HPDE6-E6E7 (cell line): ENCODE data around the gene PRR5.
"Not testable (repeated sequence)": the region's sequence is repeated elsewhere in the genome, so short reads cannot be mapped to it uniquely, and the experiment has no call there.

Source experiments
- DNase-seq: peaks from one replicate; pipeline ENCODE4 v3.0.0; 2011; ENCODE audit warnings: missing footprints; ENCODE audit errors: extremely low spot score

The PRR5 gene

GRCh38 chr22:44673406-44673805 lies 28.6 kb upstream of the PRR5 start:
- DNase-seq = no peak

DNA sequence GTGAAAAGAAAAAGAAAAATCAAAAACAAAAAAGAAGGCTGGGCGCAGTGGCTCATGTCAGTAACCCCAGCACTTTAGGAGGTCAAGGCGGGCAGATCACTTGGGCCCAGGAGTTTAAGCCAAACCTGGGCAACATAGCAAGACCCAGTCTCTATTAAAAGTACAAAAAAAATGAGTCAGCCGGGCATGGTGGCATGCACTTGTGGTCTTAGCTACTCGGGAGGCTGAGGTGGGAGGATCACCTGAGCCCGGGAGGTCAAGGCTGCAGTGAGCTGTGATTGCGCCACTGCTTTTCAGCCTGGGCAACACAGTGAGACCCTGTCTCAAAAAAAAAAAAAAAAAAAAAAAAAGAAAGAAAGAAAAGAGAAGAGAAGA lies 26.0 kb upstream of the PRR5 start:
- DNase-seq = not testable (repeated sequence)

DNA sequence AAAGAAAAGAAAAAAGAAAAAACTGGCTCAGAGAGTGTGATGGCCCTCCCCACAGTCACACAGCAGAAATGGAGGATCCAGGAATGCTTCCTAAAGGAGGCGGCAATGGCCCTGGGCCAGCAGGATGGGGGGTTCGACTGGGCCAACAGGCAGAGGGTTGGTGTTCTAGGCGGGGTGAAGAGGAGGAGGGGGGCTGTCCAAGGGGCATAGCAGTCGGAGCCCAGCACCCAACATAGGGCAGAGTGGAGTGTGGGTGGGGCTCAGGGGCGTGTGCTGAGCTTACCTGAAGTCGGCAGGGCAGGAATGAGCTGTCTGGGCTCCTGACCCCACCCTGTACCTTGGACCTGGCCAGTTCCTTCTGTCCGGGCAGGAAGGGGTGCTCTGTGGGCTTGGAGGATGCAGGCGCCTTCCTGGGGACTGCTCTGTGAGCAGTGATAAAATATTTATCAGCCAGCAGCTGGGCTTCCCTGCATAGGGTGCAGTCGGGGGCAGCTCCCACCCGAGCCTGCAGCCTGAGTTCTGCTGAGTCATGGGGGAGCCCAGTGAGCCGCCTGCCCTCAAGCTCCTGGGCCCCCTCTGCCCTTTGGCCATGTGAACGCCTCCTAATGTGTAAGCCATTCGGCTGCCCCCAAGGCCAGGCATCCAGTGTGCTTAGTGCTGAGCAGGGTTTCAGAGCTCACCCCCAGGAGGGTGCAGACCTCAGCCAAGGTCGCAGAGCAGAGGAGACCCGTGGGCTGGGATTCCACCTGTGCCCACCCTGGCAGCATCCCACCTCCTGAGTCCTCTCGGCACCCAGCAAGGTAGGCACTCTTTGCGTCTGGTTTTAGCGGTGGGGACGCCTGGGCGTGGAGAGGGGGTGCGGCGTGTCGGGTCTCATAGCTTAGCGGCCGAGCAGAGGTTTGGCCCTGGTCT lies 25.3 kb upstream of the PRR5 start:
- no peak for DNase-seq

DNA sequence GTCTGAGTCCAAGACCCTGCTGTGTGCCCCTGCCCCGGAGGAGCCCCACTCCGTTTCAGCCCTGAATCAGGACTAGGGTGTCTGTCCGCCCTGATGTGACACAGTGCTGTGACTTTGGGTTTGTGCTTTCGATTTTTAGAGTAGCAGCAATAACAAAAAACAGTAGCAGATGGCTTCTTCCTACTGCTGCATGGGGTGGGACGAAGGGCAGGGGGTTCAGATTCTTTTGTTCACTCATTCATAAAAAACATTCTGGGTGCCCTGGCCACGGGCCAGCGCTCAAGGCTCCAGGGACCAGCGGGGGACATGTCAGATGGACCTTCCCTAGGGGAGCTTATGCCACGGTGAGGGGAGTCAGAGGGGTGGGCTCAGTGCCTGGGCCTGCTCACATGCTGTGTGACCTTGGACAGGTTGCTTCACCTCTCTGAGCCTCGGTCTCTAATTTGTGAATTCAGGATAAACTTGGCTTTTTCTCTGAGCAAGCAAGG lies 24.6 kb upstream of the PRR5 start:
- no peak for DNase-seq

DNA sequence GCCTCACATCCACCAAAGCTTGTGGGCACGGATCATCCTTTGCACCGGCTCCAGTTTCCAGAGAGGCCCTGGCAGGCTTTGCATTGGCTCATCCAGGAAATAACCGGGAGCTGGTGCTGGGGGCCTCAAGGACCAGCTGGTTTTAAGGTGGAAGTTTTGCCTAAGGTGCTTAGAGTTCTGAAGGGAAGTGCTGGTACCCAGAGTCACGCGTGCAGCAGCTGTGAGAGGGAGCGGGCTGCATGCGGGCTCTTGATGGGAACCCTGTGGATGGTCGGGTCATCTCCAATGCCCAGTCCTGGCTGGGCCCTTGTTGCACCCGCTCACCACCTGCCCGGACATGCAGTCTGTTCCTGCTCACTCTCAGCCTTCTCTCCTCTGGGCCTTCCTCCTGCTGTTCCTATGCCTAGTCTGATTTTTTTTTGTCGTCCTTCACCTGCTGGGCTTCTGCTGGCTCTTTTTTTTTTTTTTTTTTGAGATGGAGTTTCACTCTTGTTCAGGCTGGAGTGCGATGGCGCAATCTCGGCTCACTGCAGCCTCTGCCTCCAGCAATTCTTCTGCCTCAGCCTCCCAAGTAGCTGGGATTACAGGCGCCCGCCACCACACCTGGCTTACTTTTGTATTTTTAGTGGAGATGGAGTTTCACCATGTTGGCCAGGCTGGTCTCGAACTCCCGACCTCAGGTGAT lies 24.0 kb upstream of the PRR5 start:
- DNase-seq = no peak

GRCh38 chr22:44678556-44679305 lies 23.3 kb upstream of the PRR5 start:
- DNase-seq = no peak

DNA sequence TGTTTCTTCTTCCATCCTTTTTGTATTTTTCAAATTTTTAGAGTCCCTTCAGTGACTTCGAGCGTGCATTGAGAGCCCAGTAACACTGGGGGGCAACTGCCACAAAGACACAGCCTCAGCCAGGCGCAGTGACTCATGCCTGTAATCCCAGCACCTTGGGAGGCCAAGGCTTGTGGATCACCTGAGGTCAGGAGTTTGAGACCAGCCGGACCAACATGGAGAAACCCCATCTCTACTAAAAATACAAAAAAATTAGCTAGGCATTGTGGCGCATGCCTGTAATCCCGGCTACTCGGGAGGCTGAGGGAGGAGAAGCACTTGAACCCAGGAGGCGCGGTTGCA lies 22.7 kb upstream of the PRR5 start:
- not testable (repeated sequence) for DNase-seq

DNA sequence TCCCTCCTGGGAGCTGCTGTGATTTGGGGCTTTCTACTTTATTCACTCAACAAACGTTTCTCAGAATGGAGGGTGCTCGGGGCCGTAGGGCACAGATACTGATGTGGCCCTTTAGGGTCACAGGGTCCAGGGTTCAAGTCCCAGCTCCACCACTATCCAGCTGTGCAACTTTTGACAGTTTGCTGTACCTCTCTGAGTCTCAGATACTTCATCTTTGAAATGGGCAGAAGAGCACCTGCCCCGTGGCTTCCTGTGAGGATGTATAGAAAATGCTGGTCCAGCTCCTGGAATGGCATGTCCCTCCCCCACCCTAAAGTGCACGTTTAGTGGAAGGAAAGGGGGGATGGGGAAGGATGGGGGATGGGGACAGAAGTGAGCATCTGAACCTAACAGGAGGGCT lies 21.9 kb upstream of the PRR5 start:
- no peak for DNase-seq

DNA sequence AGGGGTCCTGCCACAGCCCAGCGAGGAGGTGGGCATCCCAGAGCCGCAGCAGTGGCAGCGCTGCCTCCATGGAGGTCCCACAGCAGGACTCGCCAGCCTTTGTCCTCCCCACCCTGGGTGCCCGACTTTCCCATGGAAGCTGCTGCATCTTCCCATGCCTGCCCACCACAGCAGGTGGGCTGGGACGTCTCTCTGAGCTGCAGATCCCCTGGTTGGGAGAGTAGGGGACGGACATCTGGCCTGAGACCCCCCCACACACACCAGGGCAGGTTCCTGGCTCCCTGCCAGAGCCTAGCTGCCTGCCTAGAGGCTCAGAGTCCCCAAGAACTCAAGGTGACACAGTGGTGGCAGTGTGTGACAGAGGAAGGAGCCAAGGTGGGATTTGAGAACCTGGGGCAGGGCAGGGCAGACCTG lies 21.5 kb upstream of the PRR5 start:
- DNase-seq = no peak

DNA sequence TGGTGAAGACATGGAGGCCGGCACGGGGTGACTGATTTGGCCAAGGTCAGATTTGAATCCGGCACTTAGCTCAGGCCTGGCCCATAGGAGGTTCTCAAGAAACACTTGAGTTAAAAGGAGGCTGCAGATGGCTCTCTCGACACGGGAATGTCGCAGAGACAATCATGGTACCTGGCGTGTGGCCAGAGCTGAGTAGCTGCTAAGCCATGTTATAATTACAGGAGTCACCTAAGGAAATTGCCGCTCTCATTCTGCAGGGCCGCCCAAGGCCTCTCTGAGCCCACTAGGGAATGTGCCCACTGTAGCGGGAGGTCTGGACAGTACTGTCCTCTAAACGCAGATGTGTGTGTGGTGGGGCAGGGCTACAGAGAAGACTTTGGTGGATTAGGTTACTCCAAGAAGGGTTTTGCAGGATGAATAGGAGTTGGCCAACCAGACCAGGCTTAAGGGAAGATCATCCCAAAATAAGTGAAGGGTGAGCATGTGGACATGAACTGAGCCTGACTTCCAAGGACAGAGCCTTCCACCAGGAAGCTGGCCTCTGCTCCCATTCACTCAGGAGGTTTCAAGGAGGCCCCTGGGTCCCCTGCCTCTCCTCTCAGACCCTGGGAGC lies 19.3 kb upstream of the PRR5 start:
- no peak for DNase-seq

DNA sequence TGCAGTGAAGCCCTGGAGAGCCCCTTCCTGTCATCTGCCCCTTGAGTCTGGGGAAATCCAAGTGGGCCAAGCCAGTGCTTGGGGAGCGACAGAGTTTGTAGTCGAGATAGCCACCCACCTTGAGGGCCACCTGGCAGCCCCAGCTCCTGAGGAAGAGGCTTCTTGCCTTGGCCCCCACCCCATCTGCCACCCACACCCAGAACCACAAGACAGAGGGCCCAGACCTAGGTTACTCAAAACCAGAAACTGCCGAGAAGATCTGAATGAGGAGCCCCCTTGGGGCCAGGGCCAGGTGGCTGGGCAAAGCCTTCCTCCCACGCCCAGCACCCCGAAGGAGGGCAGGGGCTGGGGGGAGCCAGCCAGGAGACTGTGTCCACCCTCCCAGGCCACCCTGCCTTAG lies 18.8 kb upstream of the PRR5 start:
- DNase-seq = no peak

DNA sequence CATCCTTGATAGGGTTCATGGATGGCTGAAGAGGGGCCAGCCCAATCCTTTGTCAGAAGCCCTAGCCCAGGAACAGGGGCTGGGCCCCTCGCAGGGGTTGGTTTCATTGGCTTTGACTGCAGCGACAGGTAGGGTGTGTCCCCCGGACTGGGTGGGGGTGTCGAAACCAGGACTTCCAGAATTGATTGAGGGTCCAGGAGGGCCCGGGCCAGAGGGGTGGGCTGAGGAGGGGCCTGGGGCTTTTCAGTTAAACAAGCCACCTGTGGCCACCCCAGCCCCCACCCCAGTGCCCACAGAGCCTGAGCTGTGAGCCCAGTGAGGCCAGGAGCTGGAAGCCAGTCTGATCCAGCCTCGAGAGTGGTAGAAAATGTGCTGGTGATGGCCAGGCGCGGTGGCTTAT lies 18.1 kb upstream of the PRR5 start:
- DNase-seq = no peak

- DNase-seq = peak; percentile 83
Measured at GRCh38 chr22:44684506-44685383, 17.3 kb upstream of the PRR5 start.

DNA sequence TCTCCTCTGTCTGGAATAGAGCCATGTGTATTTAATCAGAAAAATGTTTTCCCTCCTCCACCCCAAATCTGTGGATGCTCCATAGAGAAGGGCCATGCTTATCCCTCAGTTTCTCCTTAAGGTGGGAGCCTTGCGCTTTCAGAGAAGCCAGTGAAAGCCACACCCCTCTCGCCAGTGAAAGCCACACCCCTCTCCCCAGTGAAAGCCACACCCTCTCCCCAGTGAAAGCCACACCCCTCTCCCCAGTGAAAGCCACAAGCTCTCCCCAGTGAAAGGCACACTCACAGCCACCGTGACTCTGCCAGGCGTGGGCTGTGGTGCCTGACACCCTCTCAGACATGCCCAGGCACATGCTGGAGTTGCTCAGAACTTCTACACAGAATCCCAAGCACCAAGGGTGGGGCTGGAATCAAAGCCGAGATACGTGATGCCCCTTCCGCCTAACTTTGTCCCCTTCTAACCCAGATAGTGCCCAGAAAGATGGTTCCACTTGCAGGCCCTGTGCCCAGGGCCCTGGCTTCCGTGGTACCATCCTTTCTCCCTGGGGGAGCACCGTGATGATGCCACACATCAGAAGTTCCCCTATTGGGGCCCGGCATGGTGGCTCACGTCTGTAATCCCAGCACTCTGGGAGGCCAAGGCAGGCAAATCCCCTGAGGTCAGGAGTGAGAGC lies 16.5 kb upstream of the PRR5 start:
- peak; percentile 87 for DNase-seq

DNA sequence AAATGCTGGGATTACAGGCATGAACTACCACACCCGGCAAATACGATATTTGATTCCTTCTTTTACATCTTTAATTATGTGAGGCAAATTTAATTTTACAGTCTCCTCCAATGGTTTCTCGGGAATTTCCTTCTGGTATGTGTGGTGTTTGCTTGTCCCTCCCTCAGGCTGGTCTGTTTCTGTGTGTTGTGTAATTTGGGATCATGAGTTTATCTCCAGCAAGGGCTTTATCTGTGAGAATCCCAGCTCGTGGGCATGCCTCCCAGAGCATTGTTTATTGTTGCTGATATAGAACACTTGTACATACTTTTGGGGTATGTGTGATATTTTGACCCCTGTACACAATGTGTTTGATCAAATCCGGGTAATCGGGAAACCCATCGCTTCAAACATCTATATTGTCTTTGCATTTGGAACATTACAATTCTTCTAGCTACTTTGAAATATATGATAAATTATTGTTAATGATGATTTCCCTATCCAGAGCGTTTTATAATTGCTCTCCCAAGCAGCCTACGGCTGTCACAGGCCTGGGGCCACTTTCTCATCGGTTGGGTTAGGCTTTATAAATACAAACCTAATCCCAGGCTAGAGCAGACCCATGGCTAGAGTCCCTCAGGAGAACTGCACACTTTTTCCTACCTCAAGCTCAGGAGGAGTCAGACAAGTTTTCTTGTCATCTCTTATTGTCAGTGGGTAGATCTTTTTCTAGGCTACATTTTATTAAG lies 15.0 kb upstream of the PRR5 start:
- no peak for DNase-seq

DNA sequence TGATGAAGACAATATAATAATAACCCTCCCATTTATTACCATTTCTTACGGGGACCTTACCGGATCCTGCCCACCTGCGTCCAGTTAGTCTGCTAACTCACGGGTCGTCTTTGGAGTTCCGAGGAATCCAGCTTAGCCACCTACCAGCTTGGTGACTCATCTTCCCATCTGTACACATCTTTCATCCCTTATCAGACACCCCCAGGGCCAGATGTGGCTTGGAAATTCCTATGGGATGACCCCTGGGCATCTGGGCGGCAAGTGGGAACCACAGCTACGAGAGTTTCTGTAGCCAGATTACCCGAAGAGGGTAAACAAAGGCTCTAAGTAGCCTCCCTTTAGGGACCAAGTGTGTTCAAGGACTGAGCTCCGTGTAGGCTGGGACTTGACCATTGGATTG lies 12.8 kb upstream of the PRR5 start:
- DNase-seq = no peak

GRCh38 chr22:44689915-44690524 lies 12.0 kb upstream of the PRR5 start:
- no peak for DNase-seq

GRCh38 chr22:44691796-44692661 lies 10.0 kb upstream of the PRR5 start:
- DNase-seq = no peak
